KOPT-K1 (cell line): ENCODE measurements around the gene LAMA1.

Experiments
- H3K27ac ChIP-seq: fragments of 200-600 bp; sonication (generic); 2 replicates; pipeline ENCODE4 v1.5.1; 2016; ENCODE audit warnings: antibody characterized with exemption, mild to moderate bottlenecking, low read depth, low read length; ENCODE audit not compliant: poor library complexity, severe bottlenecking
- H3K36me3 ChIP-seq: fragments of 200-600 bp; sonication (generic); 2 replicates; pipeline ENCODE4 v1.5.1; 2017; ENCODE audit warnings: antibody characterized with exemption, mild to moderate bottlenecking, low read length, moderate library complexity; ENCODE audit not compliant: insufficient read depth
- H3K9me3 ChIP-seq: fragments of 200-600 bp; sonication (generic); 2 replicates; pipeline ENCODE4 v1.5.1; 2017; ENCODE audit warnings: antibody characterized with exemption, low read length, mild to moderate bottlenecking; ENCODE audit not compliant: insufficient read depth, poor library complexity, severe bottlenecking

LAMA1 gene

DNA sequence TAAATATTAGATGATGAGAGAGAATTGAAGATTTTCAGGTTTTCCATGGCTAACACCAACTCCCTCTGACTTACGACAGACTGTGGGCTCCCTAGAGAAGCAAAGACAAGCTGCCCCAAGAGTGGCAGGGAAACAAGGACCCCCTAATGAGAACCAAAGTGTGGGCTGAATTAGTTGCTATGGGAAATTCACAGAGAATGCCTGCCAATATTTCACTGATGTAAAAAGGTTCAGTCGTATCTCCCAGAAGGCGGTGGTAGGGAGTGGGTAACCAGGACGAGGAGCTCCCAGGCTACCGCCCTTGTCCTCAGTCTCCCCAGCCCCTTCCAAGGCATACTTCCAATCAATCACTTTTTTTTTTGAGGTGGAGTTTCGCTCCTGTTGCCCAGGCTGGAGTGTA is 113.6 kb downstream of the LAMA1 start:
- Histone ChIP-seq H3K9me3 (no peaks in the 10 kb centered on the region), H3K36me3 (no peaks in the 10 kb centered on the region), H3K27ac (no peak overlapping the region)

DNA sequence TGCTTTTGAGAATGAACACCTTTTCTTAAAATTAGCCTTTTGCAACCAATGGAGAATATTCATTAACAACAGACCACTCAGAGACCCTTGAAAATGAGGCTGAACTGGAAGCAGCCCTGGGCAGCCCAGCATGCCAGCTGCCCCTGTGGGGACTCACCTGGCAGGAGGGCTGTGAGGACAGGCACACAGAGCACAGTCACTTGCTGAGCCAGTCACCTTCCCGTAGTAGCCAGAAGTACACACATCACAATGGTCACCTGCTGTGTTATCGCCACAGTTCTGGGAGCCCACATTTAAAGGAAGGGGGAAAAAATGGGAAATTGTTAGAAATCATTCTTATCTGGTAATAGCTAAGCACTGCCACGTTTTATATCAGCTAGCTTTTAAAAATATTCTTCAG is 115.5 kb downstream of the LAMA1 start:
- Histone ChIP-seq H3K27ac (no peak overlapping the region), H3K36me3 (no peaks in the 10 kb centered on the region), H3K9me3 (no peaks in the 10 kb centered on the region)

DNA sequence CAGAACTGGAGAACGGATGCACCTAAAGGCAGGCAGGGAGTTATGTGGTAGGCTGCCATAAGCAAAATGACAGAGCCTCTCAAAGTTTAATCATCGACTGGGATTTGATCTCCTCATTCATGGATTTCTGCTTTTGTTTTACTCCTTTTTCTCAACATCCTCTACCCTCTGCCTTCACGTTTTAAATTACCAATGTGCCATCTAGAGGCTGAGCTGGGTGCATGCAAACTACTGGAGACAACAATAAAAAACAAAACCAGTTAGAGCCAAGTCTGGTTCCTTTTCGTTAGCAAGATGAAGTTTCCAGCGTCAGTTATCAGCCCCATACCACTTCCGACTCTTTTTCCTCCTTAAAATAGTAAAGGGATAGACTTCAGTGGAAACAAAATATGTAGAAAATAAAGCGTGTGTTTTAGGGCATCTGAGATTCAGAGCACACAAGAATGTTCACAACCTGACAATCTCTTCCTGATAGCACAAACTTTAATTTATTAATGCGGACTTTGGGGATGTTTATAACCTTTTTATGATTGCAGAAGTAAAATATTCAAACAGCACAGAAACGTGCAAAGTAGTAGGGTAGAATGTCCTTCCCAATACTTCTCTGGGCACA is 117.0 kb downstream of the LAMA1 start:
- H3K27ac ChIP-seq = no peak overlapping the region
- no peaks in the 10 kb centered on the region for H3K36me3 ChIP-seq
- H3K9me3 ChIP-seq = no peaks in the 10 kb centered on the region

DNA sequence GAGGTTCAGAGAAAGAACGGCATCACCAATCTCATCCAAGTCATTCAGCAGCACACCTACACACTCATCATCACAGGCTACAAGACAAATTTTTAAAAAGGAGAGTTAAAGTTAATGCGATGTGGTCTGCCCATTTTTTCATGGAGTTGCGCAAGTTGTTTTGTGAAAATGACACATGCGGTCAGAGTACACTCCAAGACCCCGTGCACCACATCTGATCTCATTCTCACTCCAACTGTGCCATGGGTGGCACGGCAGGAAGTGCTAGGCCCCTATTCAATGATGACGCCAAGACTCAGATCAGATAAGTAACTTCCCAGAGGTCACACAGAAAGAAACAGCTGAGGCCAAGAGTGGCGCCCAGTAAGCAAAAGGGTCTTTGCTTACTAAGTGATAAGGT is 119.8 kb downstream of the LAMA1 start:
- Histone ChIP-seq H3K27ac (no peak overlapping the region), H3K9me3 (no peaks in the 10 kb centered on the region), H3K36me3 (no peaks in the 10 kb centered on the region)

DNA sequence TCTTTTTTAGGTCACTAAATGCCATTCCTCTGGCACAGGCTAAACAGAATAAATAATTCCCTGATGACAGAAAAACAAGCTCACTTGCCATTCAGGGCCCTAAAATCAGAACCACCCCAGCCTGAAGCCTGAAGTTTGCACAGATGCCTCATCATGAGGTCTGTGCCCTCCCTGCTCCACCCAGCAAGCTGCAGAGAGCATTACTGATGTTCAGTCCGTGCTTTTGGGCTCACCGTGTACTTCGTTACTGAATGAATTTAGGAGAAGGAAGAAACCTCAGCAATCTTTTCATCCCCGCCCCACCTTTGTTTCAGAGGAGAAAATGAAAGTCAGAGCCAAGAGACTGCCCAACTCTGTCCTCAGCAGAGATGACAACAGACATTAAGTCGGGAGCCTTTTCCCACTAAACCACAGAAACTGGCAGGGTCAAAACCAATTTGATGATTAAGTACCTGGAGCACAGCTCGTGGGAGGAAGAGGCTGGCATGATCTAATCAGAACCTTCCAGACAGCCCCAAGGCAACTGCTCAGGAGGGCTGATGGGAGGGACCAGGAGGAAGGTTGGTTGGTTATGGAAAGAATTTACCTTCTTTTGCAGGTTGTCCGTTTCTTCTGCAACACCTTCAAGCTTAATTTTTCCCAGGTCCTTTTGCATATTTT is 122.7 kb downstream of the LAMA1 start:
- Histone ChIP-seq H3K36me3 (no peaks in the 10 kb centered on the region), H3K27ac (no peak overlapping the region), H3K9me3 (no peaks in the 10 kb centered on the region)

DNA sequence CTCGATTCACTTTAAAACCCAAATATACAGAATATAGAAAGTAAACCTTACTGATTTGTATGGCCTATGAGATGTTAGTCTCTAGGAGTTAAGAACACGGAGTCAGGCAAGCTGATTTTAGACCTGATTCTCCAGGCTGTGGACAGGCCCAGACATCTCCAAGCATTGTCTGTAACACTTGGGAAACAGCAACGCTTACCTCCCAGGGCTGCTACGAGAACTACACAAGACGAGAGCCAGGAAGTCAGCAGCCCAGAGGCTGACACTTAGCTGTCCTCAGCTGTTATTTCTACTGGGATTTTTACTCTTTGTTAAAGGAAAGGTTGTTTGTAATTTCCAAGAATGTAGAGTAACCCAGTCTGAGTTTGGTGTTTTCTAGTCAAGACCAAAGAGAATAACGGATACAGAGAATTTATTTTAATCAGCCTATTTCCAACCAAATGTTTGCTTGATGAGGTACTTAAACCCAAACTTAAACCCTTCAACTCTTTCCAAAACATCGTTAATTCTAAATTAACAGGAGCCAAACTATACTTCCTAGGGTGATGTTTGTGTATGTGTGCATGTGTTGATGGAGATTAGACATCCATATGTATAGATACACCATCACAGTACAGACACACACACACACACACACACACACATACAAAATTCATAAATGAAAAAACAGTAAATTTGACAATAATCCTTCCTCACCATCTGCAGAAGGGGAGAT is 123.4 kb downstream of the LAMA1 start:
- no peaks in the 10 kb centered on the region for H3K36me3 ChIP-seq
- H3K27ac ChIP-seq = no peak overlapping the region
- H3K9me3 ChIP-seq = no peaks in the 10 kb centered on the region

DNA sequence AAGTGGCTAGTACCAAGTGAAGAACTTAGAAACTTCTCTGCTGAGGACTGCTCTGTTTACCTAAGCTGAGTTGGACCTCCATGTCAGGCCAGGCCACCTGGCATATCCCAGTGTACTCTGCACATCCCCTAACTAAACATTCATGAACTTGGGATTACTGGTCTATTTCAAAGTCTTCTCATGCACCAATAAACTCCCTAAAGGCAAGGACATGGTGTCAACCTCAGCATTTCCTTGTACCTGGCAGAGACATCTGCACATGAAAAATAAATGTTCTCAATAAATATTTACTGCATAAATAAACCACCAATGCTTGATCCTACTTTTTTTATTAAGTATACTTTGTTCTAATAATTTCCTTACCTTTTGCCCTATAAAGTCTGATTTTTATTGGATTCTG is 124.8 kb downstream of the LAMA1 start:
- H3K9me3 ChIP-seq = no peaks in the 10 kb centered on the region
- H3K27ac ChIP-seq = no peak overlapping the region
- no peaks in the 10 kb centered on the region for H3K36me3 ChIP-seq

DNA sequence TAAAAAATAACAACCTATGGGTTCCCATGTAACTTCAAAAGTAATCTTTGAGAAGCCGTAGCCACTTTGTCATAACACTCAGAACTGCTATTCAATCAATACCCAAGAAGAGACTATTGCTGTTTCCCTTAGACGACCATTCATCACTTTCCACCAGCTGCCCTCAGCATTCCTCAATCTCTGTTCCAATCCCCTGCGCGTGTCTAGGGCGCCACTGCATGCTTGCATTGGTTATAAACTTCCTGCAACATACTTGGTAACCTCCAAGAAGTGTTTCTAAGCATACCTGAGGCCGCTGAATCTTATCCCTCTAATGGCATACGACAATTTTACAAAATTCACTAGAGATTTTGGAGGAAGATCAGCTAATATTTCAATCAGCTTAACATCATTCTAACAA is 134.2 kb downstream of the LAMA1 start:
- Histone ChIP-seq H3K9me3 (no peaks in the 10 kb centered on the region), H3K27ac (no peak overlapping the region), H3K36me3 (no peaks in the 10 kb centered on the region)

DNA sequence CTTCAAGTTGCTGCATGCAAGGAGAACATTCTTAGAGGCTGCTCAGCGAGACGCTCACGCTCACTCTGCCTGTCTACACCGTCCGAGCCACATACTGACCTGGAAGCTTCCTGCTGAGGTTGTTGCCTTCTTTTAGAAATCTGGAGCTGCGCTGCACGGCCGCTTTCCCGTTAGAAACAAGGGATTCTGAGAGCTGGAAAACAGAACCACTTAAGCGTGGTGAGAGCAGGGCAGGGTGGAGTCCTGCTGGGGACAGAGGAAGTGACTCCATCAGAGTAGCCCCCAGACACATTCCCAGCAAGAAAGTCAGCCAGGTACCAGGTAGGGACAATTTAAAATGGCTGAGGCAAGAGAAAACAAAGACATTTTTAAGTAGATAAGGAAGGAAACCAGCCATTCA is 135.2 kb downstream of the LAMA1 start:
- H3K36me3 ChIP-seq = no peaks in the 10 kb centered on the region
- H3K9me3 ChIP-seq = no peaks in the 10 kb centered on the region
- H3K27ac ChIP-seq = no peak overlapping the region

DNA sequence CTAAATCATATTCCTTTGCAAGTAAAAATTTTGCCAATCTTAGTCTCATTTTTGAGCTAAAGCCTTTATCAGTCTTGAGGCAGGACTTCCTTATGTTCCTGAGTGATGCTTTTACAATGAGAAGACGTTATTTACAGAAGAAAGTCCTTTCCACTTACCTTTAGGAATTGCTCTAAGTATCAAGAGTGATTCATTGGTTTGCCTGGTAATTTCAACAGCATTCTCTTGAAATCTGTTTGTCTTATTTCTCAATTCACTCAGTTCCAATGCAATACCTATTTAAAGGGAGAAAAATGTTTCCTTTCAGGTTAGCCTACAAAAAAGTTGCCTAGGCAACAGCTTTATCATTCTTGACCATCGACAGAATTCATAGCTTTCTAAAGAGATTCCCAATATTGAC is 137.2 kb downstream of the LAMA1 start:
- Histone ChIP-seq H3K36me3 (no peaks in the 10 kb centered on the region), H3K9me3 (no peaks in the 10 kb centered on the region), H3K27ac (no peak overlapping the region)

DNA sequence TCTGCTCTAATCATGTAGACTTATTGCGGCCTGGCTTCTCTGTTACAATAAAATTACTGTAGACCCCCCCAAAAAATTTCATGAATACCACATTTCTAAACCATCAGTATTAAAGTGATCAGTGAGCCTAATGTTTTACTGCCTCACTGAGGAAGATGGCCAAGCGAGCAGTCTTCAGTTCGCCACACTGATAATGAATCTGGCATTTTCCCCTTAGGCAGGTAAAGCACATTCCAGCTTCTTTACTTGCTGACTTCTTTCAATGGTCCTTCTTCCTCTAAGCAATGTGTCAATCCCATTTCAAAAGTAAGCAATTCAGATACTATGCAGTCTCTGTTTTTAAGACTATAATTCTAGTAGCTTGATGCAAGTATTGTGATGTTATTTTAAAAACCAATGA is 137.6 kb downstream of the LAMA1 start:
- no peak overlapping the region for H3K27ac ChIP-seq
- no peaks in the 10 kb centered on the region for H3K36me3 ChIP-seq
- H3K9me3 ChIP-seq = no peaks in the 10 kb centered on the region

DNA sequence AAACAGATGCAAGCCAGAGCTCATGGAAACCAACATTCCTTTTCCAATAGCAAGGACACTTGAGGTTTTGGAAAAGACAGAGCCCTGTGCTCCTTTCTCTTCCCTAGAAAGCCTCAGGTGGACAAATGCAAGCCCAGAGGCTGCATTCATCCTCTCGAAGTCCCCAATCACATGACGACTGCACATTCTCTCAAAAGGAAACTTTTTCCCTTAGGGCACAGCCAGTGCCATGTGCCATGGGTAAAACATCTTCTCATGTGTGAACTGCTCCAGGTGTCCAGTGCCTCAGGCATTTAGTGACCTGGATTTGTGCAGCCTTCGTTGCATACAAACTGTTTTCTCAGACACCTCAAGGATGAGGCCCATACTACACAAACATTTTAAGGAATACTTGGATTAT is 140.7 kb downstream of the LAMA1 start:
- H3K27ac ChIP-seq = no peak overlapping the region
- H3K9me3 ChIP-seq = no peaks in the 10 kb centered on the region
- no peaks in the 10 kb centered on the region for H3K36me3 ChIP-seq

DNA sequence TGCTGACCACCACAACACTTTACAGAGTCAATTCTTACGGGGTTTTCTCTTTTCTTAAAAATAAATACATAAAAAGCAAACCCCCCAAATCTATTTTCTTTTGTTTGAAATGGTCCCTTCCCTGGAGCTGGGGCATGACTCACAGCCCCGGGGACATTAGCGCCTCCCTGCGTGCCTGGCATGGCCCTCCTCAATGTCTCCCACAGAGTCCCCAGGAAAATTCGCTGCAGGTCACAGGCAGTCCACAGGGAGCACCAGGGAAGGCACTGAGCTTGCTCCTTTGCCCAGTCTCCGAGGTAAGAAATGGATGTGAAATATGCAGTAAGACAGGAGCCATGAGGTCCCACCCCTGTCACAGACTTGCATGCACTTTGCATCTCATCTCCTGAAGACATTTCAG is 142.5 kb downstream of the LAMA1 start:
- Histone ChIP-seq H3K9me3 (no peaks in the 10 kb centered on the region), H3K36me3 (no peaks in the 10 kb centered on the region), H3K27ac (no peak overlapping the region)

DNA sequence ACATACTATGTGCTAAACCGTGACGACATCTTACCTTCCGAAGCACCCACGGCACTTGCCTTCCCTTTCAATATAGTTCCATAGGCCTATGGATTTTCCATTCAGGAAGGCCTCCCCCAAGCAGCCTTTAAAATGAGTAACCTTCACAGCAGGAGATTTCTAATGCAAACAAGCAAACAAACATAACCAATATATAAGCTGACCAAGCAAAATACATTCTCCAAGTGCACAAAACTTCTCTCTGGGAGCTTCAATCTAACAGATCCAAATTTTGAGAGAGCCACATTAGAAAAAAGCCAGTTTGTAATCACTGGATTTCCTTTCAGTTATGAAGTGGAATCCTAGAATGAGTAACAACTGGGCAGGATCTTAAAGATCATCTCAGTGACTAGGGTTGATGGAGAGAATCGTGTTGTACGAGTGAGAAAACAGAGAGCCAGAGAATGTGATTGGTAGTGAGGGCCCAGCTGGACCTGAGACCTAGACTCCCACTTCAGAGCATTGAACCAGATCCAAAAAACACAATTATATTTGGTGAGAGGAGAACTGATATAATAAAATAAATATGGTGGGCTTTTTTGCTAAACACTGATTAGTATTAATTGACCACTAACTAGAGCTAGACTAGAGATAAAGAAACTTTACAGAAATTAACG is 145.6 kb downstream of the LAMA1 start:
- Histone ChIP-seq H3K9me3 (no peaks in the 10 kb centered on the region), H3K27ac (no peak overlapping the region), H3K36me3 (no peaks in the 10 kb centered on the region)

DNA sequence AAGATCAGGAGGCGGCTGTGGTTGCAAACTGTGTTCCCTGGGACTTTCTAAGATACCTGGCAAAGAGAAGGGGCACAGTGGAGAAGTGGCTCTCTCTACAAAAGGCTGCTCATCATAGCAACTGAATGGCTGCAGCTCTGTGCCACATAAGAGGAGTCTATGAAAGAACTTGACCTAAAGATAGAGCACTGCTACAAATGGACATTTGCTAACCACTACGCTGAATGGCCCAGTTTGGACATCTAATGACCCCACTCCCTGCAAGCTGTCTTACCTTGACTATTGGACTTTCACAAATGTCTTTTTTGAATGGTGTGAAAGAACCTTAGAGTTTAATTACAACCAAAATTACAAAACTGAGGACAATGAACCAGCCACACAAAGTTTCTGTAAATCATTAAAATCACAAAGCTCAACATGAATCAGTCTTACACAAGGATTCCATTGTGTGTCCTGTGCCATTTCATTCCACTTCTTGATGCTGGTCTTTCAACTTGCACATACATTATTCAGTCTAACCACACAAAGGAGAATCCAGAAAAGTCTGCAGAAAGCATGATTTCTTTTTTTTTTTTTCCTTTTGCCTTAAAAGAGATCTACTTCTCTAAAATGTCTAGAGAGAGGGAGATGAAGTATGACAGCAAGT is 154.0 kb downstream of the LAMA1 start:
- no peaks in the 10 kb centered on the region for H3K9me3 ChIP-seq
- no peaks in the 10 kb centered on the region for H3K36me3 ChIP-seq
- H3K27ac ChIP-seq = no peak overlapping the region
